Measurements from ENCODE around the gene AKAP11.
A peak's percentile ranks its signal among the peaks of the same experiment; 100 is the strongest.

Gene AKAP11

DNA sequence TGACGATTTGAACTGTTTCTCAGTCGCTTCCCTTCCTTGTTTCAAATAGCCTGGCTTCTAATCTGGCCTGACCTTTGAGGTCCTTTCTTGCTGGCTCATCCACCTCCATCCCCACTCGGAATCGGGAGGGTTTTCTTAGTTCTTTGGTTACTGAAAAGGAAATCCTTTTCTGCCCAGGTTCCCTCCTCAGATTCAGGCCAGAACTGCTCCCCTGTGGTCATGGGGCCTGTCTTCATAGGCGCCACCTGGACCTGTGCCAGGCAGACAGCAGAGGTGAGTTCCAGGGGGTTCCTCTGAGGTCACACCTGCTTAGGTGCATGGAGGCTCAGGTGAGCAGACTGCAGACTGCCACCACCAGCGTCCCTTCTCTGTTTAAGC lies 62.4 kb downstream of the AKAP11 start:
- no peak for DNase-seq

DNA sequence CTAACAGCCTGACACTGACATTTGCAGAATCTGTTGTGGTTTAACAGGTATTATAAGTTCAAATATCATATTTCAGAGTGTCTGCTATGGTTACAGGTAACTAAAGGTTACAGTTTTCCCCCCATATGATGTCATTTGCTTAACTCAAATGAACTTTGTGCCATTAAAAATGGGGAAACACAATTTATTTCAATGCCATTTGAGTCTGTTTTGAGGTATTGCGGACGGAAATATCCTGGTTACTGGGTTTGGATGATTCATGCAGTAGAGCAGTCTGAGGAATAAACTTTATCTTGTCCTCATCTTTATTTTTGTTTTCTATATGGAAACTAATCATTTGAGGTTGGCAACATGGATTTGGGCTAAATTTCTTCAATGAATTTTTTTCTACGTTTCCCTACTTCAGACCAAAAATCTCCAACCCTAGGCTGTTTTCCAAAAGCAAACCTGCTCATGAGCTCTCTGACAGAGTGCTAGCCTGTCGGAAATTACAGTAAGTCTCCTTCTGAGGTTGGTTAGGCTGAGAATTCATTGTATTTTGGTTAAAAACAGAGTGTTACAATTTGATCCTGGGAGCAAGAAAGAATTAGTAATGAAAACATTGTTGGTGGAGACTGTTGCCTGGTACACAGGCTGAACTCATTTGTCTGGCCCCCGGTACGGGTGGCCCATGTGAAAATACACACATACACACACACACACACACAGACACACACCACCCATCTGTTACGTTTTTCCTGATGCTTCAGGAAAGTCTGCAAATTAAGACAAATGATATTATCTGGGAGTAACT lies 66.1 kb downstream of the AKAP11 start:
- no peak for DNase-seq

DNA sequence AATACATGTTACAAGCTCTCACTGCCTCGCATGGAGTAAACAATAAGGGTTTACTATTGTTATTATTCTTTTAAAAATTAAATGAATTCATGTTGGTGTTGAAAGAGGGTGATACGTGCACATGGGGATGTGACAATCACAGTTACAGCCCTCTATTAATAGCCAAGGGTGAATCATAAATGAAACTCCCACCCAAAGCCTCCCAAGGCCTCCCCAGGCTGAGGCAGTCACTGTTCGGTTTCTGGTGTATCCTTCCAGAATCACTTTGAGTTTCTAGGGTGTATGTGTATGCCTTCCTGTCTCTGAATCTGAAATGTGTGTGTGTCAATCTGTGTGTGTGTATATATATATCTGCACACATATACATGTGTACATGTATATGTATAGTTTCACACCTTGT lies 73.4 kb downstream of the AKAP11 start:
- no peak for DNase-seq

DNA sequence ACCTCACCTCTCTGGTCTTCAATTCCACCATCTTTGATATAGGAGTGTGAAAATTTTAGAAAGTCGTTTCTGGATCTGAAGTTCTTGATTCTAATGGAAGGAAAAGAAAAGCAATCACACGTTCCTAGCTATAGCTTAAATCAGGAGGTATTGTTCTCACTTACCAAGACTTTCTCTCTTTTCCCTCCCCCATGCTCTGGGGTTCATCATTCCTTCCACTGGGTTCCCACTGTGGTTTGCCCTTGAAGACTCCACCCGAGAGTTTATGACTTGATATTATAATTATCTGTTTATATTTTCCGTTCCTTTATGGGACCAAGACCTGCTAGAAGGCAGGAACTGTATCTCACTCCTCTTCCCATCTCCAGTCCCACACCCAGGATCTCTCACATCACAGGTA lies 76.6 kb downstream of the AKAP11 start:
- no peak for DNase-seq

DNA sequence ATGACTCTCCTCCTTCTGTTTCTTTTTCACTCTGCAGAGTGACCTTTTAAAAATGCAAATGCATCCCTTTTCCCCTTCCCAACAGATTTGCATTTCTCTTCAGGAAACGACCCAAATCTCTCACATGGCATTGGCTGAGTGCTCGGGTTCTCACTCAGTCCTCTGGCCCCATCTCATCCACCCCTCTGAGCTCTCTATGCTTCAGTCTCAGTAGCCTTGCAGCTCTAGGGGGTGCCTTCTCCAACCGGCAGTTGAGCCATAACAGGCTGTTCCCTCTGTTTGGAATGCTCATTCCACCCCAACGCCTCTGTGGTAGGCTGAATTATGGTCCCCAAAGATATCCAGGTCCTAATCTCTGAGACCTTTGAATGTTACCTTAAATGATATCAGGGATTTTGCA lies 78.2 kb downstream of the AKAP11 start:
- DNase-seq = no peak

DNA sequence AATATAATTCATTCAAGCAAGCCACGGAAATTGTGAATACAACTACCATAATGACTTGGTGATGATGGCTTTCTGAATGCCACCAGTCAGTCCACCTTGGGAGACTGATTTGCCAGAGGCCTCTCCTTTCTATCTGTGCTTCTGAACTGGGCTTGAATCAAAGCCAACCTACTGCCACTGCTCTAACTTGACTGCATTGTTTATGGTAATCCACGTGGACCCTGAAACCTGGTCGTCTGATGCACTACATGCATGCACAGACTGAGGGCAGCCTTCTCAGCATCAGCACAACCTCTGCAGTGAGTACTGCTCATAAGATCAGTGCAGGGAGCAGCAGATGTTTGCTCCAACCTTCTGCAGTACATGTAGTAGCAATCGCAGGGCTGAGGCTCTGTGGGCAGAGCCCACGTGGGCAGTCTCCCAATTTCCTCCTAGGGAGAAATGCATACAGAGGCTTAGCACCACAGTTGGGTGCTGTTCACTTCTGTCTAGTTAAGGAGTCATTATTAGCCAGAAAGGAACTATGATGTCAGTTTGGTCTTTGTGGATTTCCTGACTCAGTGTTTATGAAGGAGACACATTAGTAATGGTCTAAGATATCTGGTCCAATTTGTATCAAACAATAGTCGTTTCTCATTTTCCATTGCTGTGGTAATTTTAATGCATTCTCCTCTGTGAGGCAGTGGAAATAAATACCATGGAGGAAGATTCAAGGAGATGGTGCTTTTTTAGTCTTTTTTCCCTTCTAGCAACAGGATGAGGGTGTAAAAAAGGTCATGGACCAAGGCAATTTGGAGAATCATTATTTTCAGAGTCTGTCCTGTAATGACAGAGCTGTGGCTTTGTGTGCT lies 82.5 kb downstream of the AKAP11 start:
- DNase-seq = peak; percentile 79

DNA sequence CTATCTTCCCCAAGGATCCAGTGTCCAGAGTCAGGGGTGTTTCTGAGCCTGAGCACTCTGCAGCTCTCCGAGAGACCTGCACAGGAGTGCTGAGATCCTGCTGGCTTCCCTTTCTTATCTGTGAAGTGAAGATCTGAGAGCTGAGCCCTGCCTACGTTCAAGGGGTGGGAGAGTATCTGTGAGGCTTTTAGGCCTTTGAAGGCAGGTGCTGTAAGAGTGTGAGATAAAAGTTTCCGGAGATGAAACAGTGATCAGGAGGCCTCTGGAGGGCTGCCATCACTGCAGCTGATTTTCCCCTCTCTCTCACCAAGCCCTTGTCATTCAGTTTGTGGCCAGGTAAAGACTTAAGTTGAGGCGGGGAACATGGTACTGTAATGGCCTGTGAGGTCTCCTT lies 83.1 kb downstream of the AKAP11 start:
- peak; percentile 63 for DNase-seq

DNA sequence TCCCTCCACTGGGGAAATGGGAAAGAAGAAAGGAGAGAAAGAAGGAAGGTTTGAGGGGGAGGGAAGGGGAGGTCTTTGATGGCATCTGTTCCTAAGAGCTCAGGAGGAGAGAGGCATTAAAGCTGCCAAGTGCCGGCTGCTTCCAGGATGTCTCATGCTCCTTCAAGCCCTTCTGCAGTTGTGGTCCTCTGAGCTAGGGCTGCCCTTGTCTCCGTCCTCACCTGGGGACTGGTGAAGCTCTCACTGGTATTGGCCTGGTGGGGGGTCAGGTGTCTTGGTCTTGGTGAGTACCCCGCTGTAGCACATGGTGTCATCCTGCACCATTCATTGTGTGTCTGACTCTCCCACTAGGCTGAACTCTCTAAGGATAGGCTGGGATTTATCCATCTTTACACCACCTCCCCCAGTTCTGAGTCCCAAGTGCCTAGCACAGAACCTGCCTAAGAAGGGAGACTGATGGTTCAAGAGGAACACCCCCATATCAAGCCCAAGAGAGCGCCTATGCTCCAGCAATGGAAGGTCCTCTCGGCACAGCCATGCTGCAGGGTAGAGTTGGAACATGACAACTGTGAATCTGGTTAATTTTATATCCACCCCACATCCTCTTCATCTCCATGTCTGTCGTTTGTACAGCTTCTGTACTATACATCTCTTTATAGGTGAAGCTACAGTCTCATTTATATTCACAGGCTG lies 83.7 kb downstream of the AKAP11 start:
- no peak for DNase-seq

DNA sequence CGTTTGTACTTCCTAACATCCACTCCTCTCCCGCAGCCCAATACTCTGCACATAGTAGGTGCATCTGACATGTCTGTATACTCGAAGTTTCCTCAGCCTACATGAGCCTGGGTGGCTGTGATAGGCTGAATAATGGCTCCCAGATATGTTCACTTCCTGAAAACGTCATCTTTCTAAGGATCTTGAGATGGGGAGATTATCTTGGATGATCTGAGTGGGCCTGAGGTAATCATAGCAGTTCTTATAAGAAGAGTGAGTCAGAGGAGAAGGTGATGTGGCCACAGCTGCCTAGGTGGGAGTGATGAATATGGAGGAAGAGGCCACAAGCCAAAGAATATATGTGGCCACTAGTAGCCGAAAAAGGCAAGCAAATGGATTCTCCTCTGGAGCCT lies 84.2 kb downstream of the AKAP11 start:
- peak; percentile 66 for DNase-seq

DNA sequence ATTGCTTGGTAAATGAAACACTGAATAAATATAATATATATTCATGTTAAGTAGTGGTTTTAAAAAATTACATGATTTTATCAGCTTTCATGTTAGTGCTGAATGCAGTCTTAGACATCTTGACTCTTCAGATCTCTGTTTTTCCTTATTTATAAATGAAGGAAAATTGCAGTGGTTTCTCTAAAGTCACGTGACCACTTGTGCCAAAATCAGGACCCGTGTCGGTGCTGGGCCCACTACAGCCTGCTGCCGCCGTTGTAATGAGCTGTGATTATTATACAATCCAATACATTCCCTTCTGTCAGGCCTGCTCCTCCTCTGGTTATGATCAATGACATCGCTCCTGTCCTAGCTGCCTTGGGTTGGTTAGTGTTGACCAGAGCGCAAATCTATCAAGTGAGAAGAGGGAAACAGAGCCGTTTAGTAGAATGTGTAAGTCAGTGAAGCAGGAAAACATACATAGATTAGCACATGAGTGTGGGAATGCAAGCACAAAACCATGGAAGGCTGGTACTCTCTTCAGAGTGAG lies 88.2 kb downstream of the AKAP11 start:
- DNase-seq = no peak

DNA sequence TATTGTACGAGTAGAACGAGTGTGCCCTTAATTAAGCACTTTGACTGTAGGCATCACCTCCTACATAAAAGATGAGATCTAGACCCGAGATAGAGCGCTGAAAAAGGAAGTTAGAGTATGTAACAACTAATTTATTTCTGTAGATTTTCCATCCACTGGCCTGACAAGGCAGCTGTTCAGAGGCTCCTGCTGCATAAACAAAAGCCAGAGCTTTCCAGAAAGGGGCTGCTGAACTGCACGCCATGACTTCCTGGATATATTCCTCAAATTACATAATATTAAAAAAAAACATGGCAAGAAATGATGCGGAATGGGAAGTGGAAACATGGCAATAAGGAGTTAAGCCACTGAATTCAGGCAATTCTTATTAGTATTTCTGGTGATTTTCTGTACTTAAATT lies 89.7 kb downstream of the AKAP11 start:
- DNase-seq = no peak

DNA sequence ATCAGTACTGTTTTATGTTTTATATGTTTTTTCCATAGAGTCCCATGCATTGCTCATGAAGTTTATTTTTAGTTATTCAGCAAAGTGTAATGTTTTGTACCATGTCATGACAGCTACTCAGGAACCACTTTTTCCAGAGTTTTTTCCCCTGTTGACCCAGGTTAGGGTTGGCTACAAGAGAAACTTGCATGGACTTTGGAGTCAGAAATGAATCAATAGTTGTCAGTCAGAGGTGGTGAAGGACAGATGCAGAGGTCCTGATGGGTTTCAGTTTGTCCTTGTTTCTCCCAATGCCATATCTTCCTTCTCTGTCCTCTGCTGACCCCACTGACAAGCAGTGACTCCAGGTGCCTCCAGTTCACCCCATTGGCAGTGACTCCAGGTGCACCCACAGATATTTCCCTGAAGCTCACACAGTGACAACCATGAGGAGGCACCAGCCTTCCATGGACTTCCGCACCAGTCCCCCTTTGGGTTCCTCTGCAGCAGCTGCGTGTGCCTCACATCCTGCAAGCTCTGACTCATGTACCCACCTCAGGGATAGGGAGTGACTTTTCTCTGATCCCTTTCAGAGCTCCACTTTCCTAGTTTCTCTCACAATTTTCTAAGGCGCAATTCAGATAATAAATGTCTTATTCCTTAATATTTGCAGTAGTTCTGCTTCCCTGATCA lies 92.1 kb downstream of the AKAP11 start:
- DNase-seq = no peak

DNA sequence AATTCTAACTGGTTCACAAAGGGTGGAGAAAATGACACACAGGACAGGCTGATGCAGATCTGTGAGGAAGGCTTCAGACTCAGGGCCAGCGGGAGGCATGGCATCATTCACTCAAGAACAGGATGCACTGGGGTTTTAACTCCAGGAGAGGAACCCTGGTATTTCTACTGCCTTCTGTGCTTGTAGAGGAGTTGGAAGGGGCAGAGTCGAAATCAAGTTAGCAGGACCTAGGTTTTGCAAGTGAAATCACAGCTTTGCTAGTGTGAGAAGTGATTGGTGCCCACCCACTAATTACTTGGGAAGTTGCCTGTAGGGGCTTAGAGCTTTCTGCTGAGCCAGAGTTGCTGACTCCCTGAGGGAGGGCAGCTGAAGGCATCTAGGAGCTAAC lies 92.7 kb downstream of the AKAP11 start:
- DNase-seq = no peak

DNA sequence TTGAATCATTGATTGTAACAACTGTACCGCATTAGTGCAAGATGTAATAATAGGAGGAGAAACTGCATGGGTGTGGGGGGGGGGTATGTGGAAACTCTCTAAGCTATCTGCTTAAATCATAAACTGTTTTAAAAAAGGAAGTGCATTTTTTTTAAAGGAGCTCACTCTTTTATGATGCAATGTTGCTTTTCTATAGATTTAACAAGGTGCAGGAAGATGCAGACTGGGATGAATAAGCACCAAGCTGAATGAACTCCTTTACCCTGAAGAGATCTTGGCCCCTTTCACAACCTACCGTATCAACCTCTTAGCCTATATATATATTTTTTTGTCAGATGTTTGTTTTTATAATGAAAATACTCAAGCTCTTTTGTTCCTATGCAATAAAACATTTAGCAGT lies 95.9 kb downstream of the AKAP11 start:
- no peak for DNase-seq

DNA sequence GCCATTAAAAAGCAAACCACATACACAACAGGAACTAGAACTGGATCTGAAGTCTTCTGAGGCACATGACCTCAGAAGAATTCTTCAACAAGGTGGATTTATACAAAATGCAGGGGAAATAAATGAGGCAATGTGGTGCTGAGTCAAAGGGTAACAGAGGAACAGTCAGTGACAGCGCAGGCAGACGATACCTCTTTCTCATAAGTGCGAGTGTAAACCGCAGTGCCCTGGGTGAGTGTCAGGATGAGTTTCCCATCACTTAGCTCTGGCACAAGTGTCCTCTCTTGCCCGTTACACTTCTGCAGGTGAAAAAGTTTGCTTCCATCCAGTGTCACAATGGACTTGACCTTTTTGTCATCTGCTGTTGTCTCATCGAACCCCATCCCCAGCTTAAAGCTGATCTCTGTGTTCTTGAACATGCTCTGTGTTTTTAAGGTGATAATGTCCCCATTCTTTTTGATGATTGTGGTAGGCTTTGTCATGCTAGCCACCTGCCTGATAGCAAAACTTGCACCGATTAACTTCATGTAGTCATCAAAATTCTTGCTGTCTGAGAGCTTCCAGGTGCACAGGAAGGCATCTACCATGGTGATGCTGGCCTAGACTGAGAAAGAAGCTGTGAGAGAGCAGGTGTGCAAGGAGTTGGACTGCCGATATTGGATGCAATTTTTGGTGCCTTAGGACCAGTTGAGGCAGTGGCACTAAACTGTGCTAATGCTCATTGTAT lies 97.3 kb downstream of the AKAP11 start:
- DNase-seq = peak; percentile 83

DNA sequence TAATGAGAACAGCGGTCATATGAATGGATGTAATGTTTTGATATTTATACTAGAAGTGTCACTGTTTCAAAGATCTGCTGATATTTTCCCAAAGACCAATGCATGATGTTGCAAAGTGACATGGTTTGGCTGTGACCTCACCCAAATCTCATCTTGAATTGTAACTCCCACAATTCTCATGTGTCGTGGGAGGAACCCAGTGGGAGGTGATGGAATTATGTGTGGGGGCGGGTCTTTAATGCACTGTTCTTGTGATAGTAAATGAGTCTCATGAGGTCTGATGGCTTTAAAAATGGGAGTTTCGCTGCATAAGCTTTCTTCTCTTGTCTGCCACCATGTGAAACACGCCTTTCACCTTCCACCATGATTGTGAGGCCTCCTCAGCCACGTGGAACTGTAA lies 98.3 kb downstream of the AKAP11 start:
- no peak for DNase-seq

Data from activated CD4-positive, alpha-beta T cell treated with anti-CD3 and anti-CD28 coated beads, Interleukin-2, amount 50 U/mL, for 16 hours (primary cell).